H1 (cell line): ENCODE results near the gene TMEM164. TPM values are rescaled to one million over a fixed set of nuclear protein-coding genes. Genes with fewer than 3 reads are reported as not detected.

ENCODE experiments used
- CTCF ChIA-PET: fragments of 300-600 bp; sonication (Branson Sonifier 250); formaldehyde crosslinking; loops from one replicate; lab custom pipeline; 2021; ENCODE audit not compliant: partially characterized antibody; lab: Charles Lee
- POLR2A ChIA-PET: fragments of 300-600 bp; sonication (Branson Sonifier 250); formaldehyde crosslinking; loops from one replicate; lab custom pipeline; 2021; ENCODE audit warnings: inconsistent platforms; ENCODE audit not compliant: partially characterized antibody; lab: Charles Lee
- DNase-seq, 2 experiments: peaks; one replicate each; pipeline versions ENCODE4 v3.0.0 to v3.0.0-alpha.2; 2010 to 2022; ENCODE audit warnings: low spot score in 2 of 2, low read depth in 1 of 2, mixed read lengths in 1 of 2
- FAIRE-seq: peaks from 2 replicates; lab custom pipeline; 2011; peaks lifted over from hg19 to GRCh38; lab: Jason Lieb, UNC
- H2AFZ ChIP-seq: 2 replicates; pipeline ENCODE4 v1.8.1; 2012; ENCODE audit warnings: low read length, inconsistent platforms
- H2AK5ac ChIP-seq: 2 replicates; pipeline ENCODE4 v1.6.1; 2013; ENCODE audit warnings: low read depth, low read length
- H2BK120ac ChIP-seq: replicated peaks from 2 replicates; pipeline ENCODE3; 2013; ENCODE audit warnings: low read depth, low read length, inconsistent platforms
- H2BK12ac ChIP-seq: 2 replicates; pipeline ENCODE4 v1.6.1; 2013; ENCODE audit warnings: low read depth, low read length
- H2BK15ac ChIP-seq: 2 replicates; pipeline ENCODE4 v1.6.1; 2013; ENCODE audit warnings: low read length
- H2BK20ac ChIP-seq: 2 replicates; pipeline ENCODE4 v1.6.1; 2013; ENCODE audit warnings: low read length
- H2BK5ac ChIP-seq: 2 replicates; pipeline ENCODE4 v1.6.1; 2013; ENCODE audit warnings: low read depth, low read length
- H3K14ac ChIP-seq: 2 replicates; pipeline ENCODE4 v1.6.1; 2013; ENCODE audit warnings: inconsistent platforms; ENCODE audit not compliant: insufficient read length
- H3K18ac ChIP-seq: 2 replicates; pipeline ENCODE4 v1.6.1; 2013; ENCODE audit warnings: low read length; ENCODE audit errors: extremely low read depth
- H3K23ac ChIP-seq: 2 replicates; pipeline ENCODE4 v1.6.1; 2013; ENCODE audit warnings: inconsistent platforms; ENCODE audit not compliant: insufficient read length
- H3K23me2 ChIP-seq: 2 replicates; pipeline ENCODE4 v1.6.1; 2013; ENCODE audit warnings: low read depth, low read length
- H3K27ac ChIP-seq: 2 replicates; pipeline ENCODE4 v1.6.1; 2011; ENCODE audit warnings: low read depth, low read length, inconsistent platforms
- H3K27me3 ChIP-seq, 4 experiments: replicated peaks in 1 of 4; 1 replicate in 1 of 4; 2 replicates in 3 of 4; pipeline versions ENCODE4 v1.6.1 to v1.8.1; 2011 to 2013; ENCODE audit warnings: low read length in 3 of 4, mild to moderate bottlenecking in 3 of 4, inconsistent platforms in 2 of 4, mixed read lengths in 2 of 4, moderate library complexity in 1 of 4; ENCODE audit not compliant: control insufficient read depth in 3 of 4, insufficient read depth in 3 of 4; ENCODE audit errors: extremely low read depth in 1 of 4
- H3K36me3 ChIP-seq, 4 experiments: 2 replicates each; pipeline versions ENCODE4 v1.6.1 to v1.8.1; 2011 to 2013; ENCODE audit warnings: mild to moderate bottlenecking in 4 of 4, low read length in 3 of 4, moderate library complexity in 2 of 4, control low read depth in 1 of 4, inconsistent platforms in 1 of 4; ENCODE audit not compliant: insufficient read depth in 4 of 4, control insufficient read depth in 2 of 4
- H3K4ac ChIP-seq: replicated peaks from 2 replicates; pipeline ENCODE3; 2013; ENCODE audit warnings: low read length, low read depth, mixed read lengths, inconsistent platforms; ENCODE audit not compliant: insufficient read length
- H3K4me1 ChIP-seq, 4 experiments: replicated peaks in 1 of 4; 1 replicate in 1 of 4; 2 replicates in 3 of 4; pipeline versions ENCODE4 v1.6.1 to v1.8.1; 2011 to 2013; ENCODE audit warnings: low read length in 3 of 4, inconsistent platforms in 2 of 4, mixed read lengths in 1 of 4; ENCODE audit not compliant: insufficient read depth in 4 of 4, control insufficient read depth in 3 of 4
- H3K4me2 ChIP-seq, 2 experiments: 2 replicates each; pipeline versions ENCODE4 v1.6.1 to v1.8.1; 2011 to 2013; ENCODE audit warnings: low read depth in 2 of 2, low read length in 2 of 2, control low read depth in 1 of 2, inconsistent platforms in 1 of 2, mild to moderate bottlenecking in 1 of 2; ENCODE audit not compliant: insufficient read depth in 1 of 2
- H3K4me3 ChIP-seq, 4 experiments: fragments of 200-600, 300-600 bp in 1 of 4; sonication (generic), shearing (Covaris generic), sonication (Bioruptor Twin) in 1 of 4; 2 replicates each; pipeline versions ENCODE4 v1.5.1 to v1.8.1; 2011 to 2016; ENCODE audit warnings: low read length in 4 of 4, low read depth in 3 of 4, control low read depth in 2 of 4, inconsistent platforms in 2 of 4, mild to moderate bottlenecking in 2 of 4, mixed read lengths in 1 of 4, moderate library complexity in 1 of 4; ENCODE audit not compliant: insufficient read depth in 2 of 4; ENCODE audit errors: extremely low read depth in 1 of 4
- H3K56ac ChIP-seq: replicated peaks from 2 replicates; pipeline ENCODE3; 2013; ENCODE audit warnings: low read depth, mild to moderate bottlenecking, mixed read lengths, low read length, inconsistent platforms; ENCODE audit not compliant: insufficient read length
- H3K79me1 ChIP-seq: 2 replicates; pipeline ENCODE4 v1.6.1; 2013; ENCODE audit warnings: low read depth, low read length, control low read depth
- H3K79me2 ChIP-seq, 2 experiments: 2 replicates each; pipeline versions ENCODE4 v1.6.1 to v1.8.1; 2012 to 2013; ENCODE audit warnings: low read length in 2 of 2, mild to moderate bottlenecking in 2 of 2, inconsistent platforms in 1 of 2; ENCODE audit not compliant: insufficient read depth in 2 of 2, control insufficient read depth in 1 of 2
- H3K9ac ChIP-seq, 4 experiments: replicated peaks in 1 of 4; 1 replicate in 1 of 4; 2 replicates in 3 of 4; pipeline versions ENCODE4 v1.6.1 to v1.8.1; 2011 to 2013; ENCODE audit warnings: low read depth in 3 of 4, low read length in 3 of 4, control low read depth in 2 of 4, mild to moderate bottlenecking in 2 of 4, moderate library complexity in 2 of 4, inconsistent platforms in 1 of 4; ENCODE audit errors: extremely low read depth in 1 of 4
- H3K9me3 ChIP-seq, 2 experiments: 2 replicates each; pipeline versions ENCODE4 v1.6.1 to v1.8.1; 2012 to 2013; ENCODE audit warnings: mild to moderate bottlenecking in 2 of 2, moderate library complexity in 2 of 2, control low read depth in 1 of 2, inconsistent platforms in 1 of 2, low read depth in 1 of 2, low read length in 1 of 2, mixed read lengths in 1 of 2; ENCODE audit not compliant: insufficient read depth in 2 of 2
- H4K20me1 ChIP-seq, 2 experiments: replicated peaks in 1 of 2; 2 replicates each; pipeline versions ENCODE3 to v1.8.1; 2011 to 2013; ENCODE audit warnings: inconsistent platforms in 2 of 2, low read length in 2 of 2, mild to moderate bottlenecking in 1 of 2; ENCODE audit not compliant: insufficient read depth in 2 of 2, control insufficient read depth in 1 of 2
- H4K5ac ChIP-seq: 2 replicates; pipeline ENCODE4 v1.6.1; 2013; ENCODE audit warnings: low read length, low read depth, mixed read lengths, inconsistent platforms; ENCODE audit not compliant: insufficient read length
- H4K8ac ChIP-seq: 2 replicates; pipeline ENCODE4 v1.8.0; 2013; ENCODE audit warnings: mild to moderate bottlenecking, moderate library complexity, low read length, inconsistent platforms; ENCODE audit not compliant: insufficient read depth; ENCODE audit errors: extremely low read depth
- H4K91ac ChIP-seq: replicated peaks from 2 replicates; pipeline ENCODE3; 2013; ENCODE audit warnings: low read length, mixed read lengths, inconsistent platforms; ENCODE audit not compliant: insufficient read length
- HDAC2 ChIP-seq, 2 experiments: fragments of 300-600 bp in 1 of 2; sonication (generic) in 1 of 2; IDR thresholded peaks; 2 replicates each; pipeline ENCODE4 v1.6.1; 2011 to 2012; ENCODE audit warnings: low read depth in 2 of 2, low read length in 2 of 2, mild to moderate bottlenecking in 2 of 2, moderate library complexity in 2 of 2, borderline replicate concordance in 1 of 2, inconsistent platforms in 1 of 2
- MAX ChIP-seq: IDR thresholded peaks from 2 replicates; pipeline ENCODE4 v1.6.1; 2012; ENCODE audit warnings: inconsistent platforms
- NRF1 ChIP-seq: IDR thresholded peaks from 2 replicates; pipeline ENCODE4 v1.6.1; 2011; ENCODE audit warnings: mild to moderate bottlenecking, low read depth, low read length, improper control_type of control experiment
- POLR2AphosphoS5 ChIP-seq: IDR thresholded peaks from 2 replicates; pipeline ENCODE4 v1.6.1; 2011; ENCODE audit warnings: low read depth, low read length
- SAP30 ChIP-seq: fragments of 300-600 bp; sonication (generic); IDR thresholded peaks from 2 replicates; pipeline ENCODE4 v1.7.1; 2012; ENCODE audit warnings: low read length, moderate library complexity, mild to moderate bottlenecking, inconsistent platforms; ENCODE audit not compliant: insufficient read depth, insufficient replicate concordance
- ZNF274 ChIP-seq: IDR thresholded peaks from 2 replicates; pipeline ENCODE4 v1.7.0; 2012; ENCODE audit warnings: low read length, borderline replicate concordance; ENCODE audit errors: extremely low read depth
- WGBS, 2 experiments: shearing (Covaris generic) in 1 of 2; methylation state at CpG; one replicate each; pipeline versions ENCODE4 v1.1.6 to v1.1.7; 2013 to 2015; ENCODE audit warnings: low lambda C conversion rate in 2 of 2, mixed read lengths in 2 of 2, inconsistent platforms in 1 of 2, low coverage in 1 of 2, missing lambda C conversion rate in 1 of 2; ENCODE audit not compliant: insufficient replicate concordance in 2 of 2, insufficient coverage in 1 of 2, insufficient read length in 1 of 2; ENCODE audit errors: extremely low coverage in 1 of 2, missing lambda C conversion rate in 1 of 2; 5-methylcytosine and 5-hydroxymethylcytosine counted together
- polyA plus RNA-seq, 7 experiments: library from polyadenylated mRNA; depleted of rRNA in 3 of 7; stranded (reverse) in 5 of 7; unstranded in 2 of 7; fragments of >200 nt in 5 of 7; fragments of 200-250 nt in 2 of 7; gene quantifications; 1 replicate in 5 of 7; 2 replicates in 1 of 7; 4 replicates in 1 of 7; pipeline versions ENCODE4 v1.2.1 to v1.2.3, GENCODE V29; 2011 to 2013; ENCODE audit warnings: missing spikeins in 2 of 7, mixed read lengths in 2 of 7
- total RNA-seq: library from RNA; stranded (reverse); fragmentation: NEBNext Ultra II Directional; extraction: Animal tissue kit (Norgen Biotek cat#: 25700); gene quantifications from 2 replicates; pipeline ENCODE4 v1.2.1, GENCODE V29; 2021

The TMEM164 gene
- total and polyA plus RNA-seq, 2 of the 8 experiments (the other 6 are each of a cell fraction or from before 2014, with no cell fraction given) = 7.3 to 14.8 TPM

- Histone ChIP-seq H3K9ac (no peak overlapping the region), H2BK120ac (no peak overlapping the region), H2BK15ac (no peak overlapping the region), H3K79me1 (no peaks in the 10 kb centered on the region), H3K14ac (no peak overlapping the region), H3K4me3 (no peak overlapping the region), H3K18ac (no peak overlapping the region), H2BK5ac (no peak overlapping the region), H2AFZ (no peak overlapping the region), H3K27me3 (no peaks in the 10 kb centered on the region), H4K5ac (no peak overlapping the region), H4K8ac (no peak overlapping the region), H3K36me3 (no peaks in the 10 kb centered on the region), H3K4me1 (no peaks in the 10 kb centered on the region; a peak in 1 of 7 replicates), H3K27ac (no peak overlapping the region), H3K79me2 (no peaks in the 10 kb centered on the region)
- no peak for FAIRE-seq
- WGBS, 2 experiments = 69% methylated on average over 1 of the region's 2 CpGs; no CpG with 5 or more reads in 1 of the 2 experiments
- no peak for TF ChIP-seq POLR2AphosphoS5
- TF ChIP-seq NRF1 = no peak
- no peak for TF ChIP-seq SAP30
- TF ChIP-seq HDAC2 (IDR thresholded peaks at IDR 0.05; ENCODE audit: borderline replicate concordance in 1 of 2, low read depth in 2 of 2, low read length in 2 of 2) = no peak
- no peak for TF ChIP-seq MAX
- TF ChIP-seq ZNF274 = no peak
- TF ChIP-seq, all 59 proteins: peak for 0
- Histone ChIP-seq H4K20me1 (no peaks in the 10 kb centered on the region), H3K4me2 (no peak overlapping the region), H3K23me2 (no peaks in the 10 kb centered on the region), H3K23ac (no peak overlapping the region), H2BK12ac (no peak overlapping the region), H3K56ac (no peak overlapping the region), H3K9me3 (no peaks in the 10 kb centered on the region), H2BK20ac (no peak overlapping the region), H4K91ac (no peak overlapping the region), H3K4ac (no peak overlapping the region), H2AK5ac (no peak overlapping the region)
- no peak for DNase-seq
- ChIA-PET POLR2A (no interaction called here), CTCF (no interaction called here)
These were observed 219.8 kb downstream of the TMEM164 start for GRCh38 chrX:110222497-110223257.
